Spleen (tissue), 11 donors: ENCODE results near the gene CHD9. TPM values are rescaled to one million over a fixed set of nuclear protein-coding genes. Genes with fewer than 3 reads are reported as not detected.
"Not testable (repeated sequence)": the region's sequence is repeated elsewhere in the genome, so short reads cannot be mapped to it uniquely, and the experiment has no call there.

Experiments used
- DNase-seq: peaks from one replicate; pipeline ENCODE4 v3.0.0-alpha.2; 2020
- H3K27ac ChIP-seq, 8 donors: fragments of 200-600 bp; sonication (generic) in 7 of 8; 1 replicate in 4 of 8; 2 replicates in 4 of 8; pipeline versions ENCODE4 v1.5.0 to v1.8.0; 2016 to 2021; ENCODE audit warnings: inconsistent platforms in 4 of 8, mild to moderate bottlenecking in 4 of 8, moderate library complexity in 1 of 8
- H3K27me3 ChIP-seq, 7 donors: fragments of 200-600 bp; sonication (generic) in 6 of 7; replicated peaks in 1 of 7; 1 replicate in 4 of 7; 2 replicates in 3 of 7; pipeline versions ENCODE4 v1.5.0 to v1.8.0; 2016 to 2021; ENCODE audit warnings: inconsistent platforms in 3 of 7, mild to moderate bottlenecking in 1 of 7
- H3K36me3 ChIP-seq, 6 donors: fragments of 200-600 bp; sonication (generic) in 5 of 6; 1 replicate in 4 of 6; 2 replicates in 2 of 6; pipeline versions ENCODE4 v1.5.0 to v1.8.0; 2016 to 2021; ENCODE audit warnings: inconsistent platforms in 2 of 6
- H3K4me1 ChIP-seq, 6 donors: fragments of 200-600 bp; sonication (generic) in 5 of 6; 1 replicate in 3 of 6; 2 replicates in 3 of 6; pipeline versions ENCODE4 v1.5.0 to v1.8.0; 2016 to 2021; ENCODE audit warnings: inconsistent platforms in 3 of 6
- H3K4me3 ChIP-seq, 8 donors: fragments of 200-600 bp; sonication (generic) in 7 of 8; 1 replicate in 4 of 8; 2 replicates in 4 of 8; pipeline versions ENCODE4 v1.5.0 to v1.8.0; 2016 to 2021; ENCODE audit warnings: inconsistent platforms in 4 of 8, mild to moderate bottlenecking in 4 of 8, moderate library complexity in 2 of 8
- H3K9me3 ChIP-seq, 8 donors: fragments of 200-600 bp; sonication (generic) in 7 of 8; 1 replicate in 4 of 8; 2 replicates in 4 of 8; pipeline versions ENCODE4 v1.5.0 to v1.8.0; 2016 to 2021; ENCODE audit warnings: inconsistent platforms in 4 of 8
- POLR2A ChIP-seq, 3 donors: fragments of 450-650 bp; IDR thresholded peaks; one replicate each; pipeline ENCODE4 v1.5.1; 2017; ENCODE audit warnings: antibody characterized with exemption in 3 of 3, mild to moderate bottlenecking in 1 of 3
- POLR2AphosphoS5 ChIP-seq, 3 donors: sonication (generic); formaldehyde crosslinking; IDR thresholded peaks; one replicate each; pipeline ENCODE4 v1.5.1; 2017; ENCODE audit warnings: antibody characterized with exemption in 3 of 3
- WGBS, 5 donors: extraction: QIAGEN DNeasy Blood & Tissue Kit in 3 of 5; methylation state at CpG; one replicate each; pipeline versions ENCODE4 v1.1.5 to v1.1.7; 2013 to 2018; 5-methylcytosine and 5-hydroxymethylcytosine counted together
- intact Hi-C: fragments of 100-400 bp; cut with DNase I; formaldehyde crosslinking; loops from one replicate; pipeline ENCODE4 v1.15.0; 2023; ENCODE audit warnings: low total_unique reads
- polyA plus RNA-seq, 3 donors: library from polyadenylated mRNA; stranded (reverse); fragments of 200-250 nt; gene quantifications; one replicate each; pipeline ENCODE4 v1.2.1, GENCODE V29; 2013
- total RNA-seq, 7 donors: library from RNA; depleted of rRNA in 3 of 7; stranded (reverse); fragments of >200 nt in 3 of 7; fragmentation: NEBNext Ultra II Directional in 4 of 7; extraction: Animal tissue kit (Norgen Biotek cat#: 25700) in 4 of 7; gene quantifications; one replicate each; pipeline versions ENCODE4 v1.1.0 to v1.2.1, GENCODE V29; 2016 to 2021
- TF ChIP-seq, protein P1 (sequence below), 11 experiments: fragments of 200-600 bp in 7 of 11; fragments of 450-650 bp in 4 of 11; sonication (generic) in 4 of 11; IDR thresholded peaks in 8 of 11; conservative IDR thresholded peaks in 3 of 11; 1 replicate in 7 of 11; 2 replicates in 4 of 11; pipeline versions ENCODE4 v1.4.0 to v1.8.0; 2016 to 2021; ENCODE audit warnings: antibody characterized with exemption in 11 of 11, inconsistent platforms in 4 of 11, mild to moderate bottlenecking in 1 of 11
- donor health status: healthy with polysubstance abuse.
- donor health status: DM: no; HTN: no; CAD: no; lungs with moderate emphysema.
- donor health status: DM: no; HTN: no; CAD: no.
- donor health status: Bipolar disorder and iron deficiency.
- donor health status: healthy.
- donor health status: DM: no; HTN: no; CAD: no.
- donor health status: DM: yes; HTN: yes; CAD: no.

Gene CHD9
- total and polyA plus RNA-seq, 10 donors, result 16.7 to 93.3 (median 76.0) TPM

DNA sequence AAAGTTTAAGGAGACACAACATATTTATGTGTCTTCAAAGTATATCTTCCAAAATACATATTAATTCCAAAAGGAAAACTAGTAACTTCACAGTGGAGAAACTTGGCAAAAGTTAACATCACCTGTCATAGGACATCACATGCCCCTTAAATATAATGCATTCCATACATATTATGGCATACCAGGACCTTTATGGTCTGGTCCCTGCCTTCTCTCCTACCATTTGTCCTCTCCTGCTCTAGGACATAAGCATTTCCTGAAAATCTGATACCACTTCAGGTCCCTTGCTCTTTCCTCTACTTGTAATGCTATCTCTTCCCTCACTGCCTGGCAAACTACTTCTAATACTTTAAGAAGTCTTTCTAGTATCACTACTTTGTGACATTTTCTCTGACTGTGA, 211.4 kb downstream of the CHD9 start:
- no peaks in the 10 kb centered on the region for H3K9me3 ChIP-seq
- H3K4me3 ChIP-seq, result no peak overlapping the region
- peaks cover 0 to 100% (median 60%) of the 10 kb centered on the region in 6 donors for H3K36me3 ChIP-seq
- TF ChIP-seq POLR2AphosphoS5 (IDR thresholded peaks at IDR 0.05) (no peak), POLR2A (IDR thresholded peaks at IDR 0.05) (no peak)
- TF ChIP-seq, protein P1, sequence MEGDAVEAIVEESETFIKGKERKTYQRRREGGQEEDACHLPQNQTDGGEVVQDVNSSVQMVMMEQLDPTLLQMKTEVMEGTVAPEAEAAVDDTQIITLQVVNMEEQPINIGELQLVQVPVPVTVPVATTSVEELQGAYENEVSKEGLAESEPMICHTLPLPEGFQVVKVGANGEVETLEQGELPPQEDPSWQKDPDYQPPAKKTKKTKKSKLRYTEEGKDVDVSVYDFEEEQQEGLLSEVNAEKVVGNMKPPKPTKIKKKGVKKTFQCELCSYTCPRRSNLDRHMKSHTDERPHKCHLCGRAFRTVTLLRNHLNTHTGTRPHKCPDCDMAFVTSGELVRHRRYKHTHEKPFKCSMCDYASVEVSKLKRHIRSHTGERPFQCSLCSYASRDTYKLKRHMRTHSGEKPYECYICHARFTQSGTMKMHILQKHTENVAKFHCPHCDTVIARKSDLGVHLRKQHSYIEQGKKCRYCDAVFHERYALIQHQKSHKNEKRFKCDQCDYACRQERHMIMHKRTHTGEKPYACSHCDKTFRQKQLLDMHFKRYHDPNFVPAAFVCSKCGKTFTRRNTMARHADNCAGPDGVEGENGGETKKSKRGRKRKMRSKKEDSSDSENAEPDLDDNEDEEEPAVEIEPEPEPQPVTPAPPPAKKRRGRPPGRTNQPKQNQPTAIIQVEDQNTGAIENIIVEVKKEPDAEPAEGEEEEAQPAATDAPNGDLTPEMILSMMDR (IDR thresholded peaks at IDR 0.05 in 8 of 11, conservative IDR thresholded peaks at IDR 0.05 in 3 of 11), result no peak
- no peak for DNase-seq
- no peaks in the 10 kb centered on the region for H3K4me1 ChIP-seq
- H3K27ac ChIP-seq, result no peak overlapping the region
- intact Hi-C loops, result no loop called here
- H3K27me3 ChIP-seq, result no peaks in the 10 kb centered on the region

DNA sequence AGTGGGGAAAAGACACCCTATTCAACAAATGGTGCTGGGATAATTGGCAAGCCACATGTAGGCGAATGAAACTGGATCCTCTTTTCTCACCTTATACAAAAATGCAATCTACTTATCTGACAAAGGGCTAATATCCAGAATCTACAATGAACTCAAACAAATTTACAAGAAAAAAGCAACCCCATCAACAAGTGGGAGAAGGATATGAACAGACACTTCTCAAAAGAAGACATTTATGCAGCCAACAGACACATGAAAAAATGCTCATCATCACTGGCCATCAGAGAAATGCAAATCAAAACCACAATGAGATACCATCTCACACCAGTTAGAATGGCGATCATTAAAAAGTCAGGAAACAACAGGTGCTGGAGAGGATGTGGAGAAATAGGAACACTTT, 223.7 kb downstream of the CHD9 start:
- DNase-seq, intact Hi-C loops, H3K27me3 ChIP-seq, H3K4me3 ChIP-seq, H3K27ac ChIP-seq, H3K9me3 ChIP-seq: not testable (repeated sequence)
- peaks cover 0 to 10% (median 0%) of the 10 kb centered on the region in 6 donors for H3K4me1 ChIP-seq
- H3K36me3 ChIP-seq, result peaks cover 0 to 96% (median 55%) of the 10 kb centered on the region in 6 donors
- WGBS, 5 donors, result 95 to 100% (median 97%) methylated on average over 1 of the region's 2 CpGs

DNA sequence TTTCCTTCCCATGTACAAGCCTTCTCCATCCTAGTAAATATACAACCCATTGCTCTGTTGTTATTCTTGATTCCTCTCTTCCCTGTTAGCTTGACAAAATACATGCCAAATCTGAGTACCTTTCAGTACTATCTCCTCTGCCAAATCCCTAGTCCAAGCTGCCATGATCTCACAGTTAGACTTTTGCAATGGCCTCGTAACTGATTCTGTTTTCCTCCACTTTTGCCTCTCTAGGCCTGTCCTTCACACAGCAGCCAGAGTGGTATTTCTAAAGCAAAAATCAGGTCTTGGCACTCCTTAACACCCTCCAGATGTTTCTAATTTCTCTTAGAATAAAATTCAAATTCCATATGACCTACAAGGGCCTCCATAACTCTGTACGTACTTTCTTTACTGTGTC, 226.5 kb downstream of the CHD9 start:
- Histone ChIP-seq H3K9me3 (no peaks in the 10 kb centered on the region), H3K4me3 (no peak overlapping the region), H3K4me1 (peaks cover 0 to 12% (median 0%) of the 10 kb centered on the region in 6 donors), H3K36me3 (peaks cover 0 to 89% (median 44%) of the 10 kb centered on the region in 6 donors), H3K27me3 (no peaks in the 10 kb centered on the region), H3K27ac (no peak overlapping the region)
- no peak for DNase-seq
- 87 to 96% (median 90%) methylated on average over 2 of the region's 2 CpGs for WGBS, 5 donors
- TF ChIP-seq POLR2A (IDR thresholded peaks at IDR 0.05), result no peak
- no peak for TF ChIP-seq POLR2AphosphoS5 (IDR thresholded peaks at IDR 0.05)
- TF ChIP-seq, protein P1 (IDR thresholded peaks at IDR 0.05 in 8 of 11, conservative IDR thresholded peaks at IDR 0.05 in 3 of 11), result no peak
- intact Hi-C loops, result loop anchor here (10.0 kb wide), 1 partner anchor 226 kb away; the partner anchor contains the start of genes CHD9 and CHD9NB

DNA sequence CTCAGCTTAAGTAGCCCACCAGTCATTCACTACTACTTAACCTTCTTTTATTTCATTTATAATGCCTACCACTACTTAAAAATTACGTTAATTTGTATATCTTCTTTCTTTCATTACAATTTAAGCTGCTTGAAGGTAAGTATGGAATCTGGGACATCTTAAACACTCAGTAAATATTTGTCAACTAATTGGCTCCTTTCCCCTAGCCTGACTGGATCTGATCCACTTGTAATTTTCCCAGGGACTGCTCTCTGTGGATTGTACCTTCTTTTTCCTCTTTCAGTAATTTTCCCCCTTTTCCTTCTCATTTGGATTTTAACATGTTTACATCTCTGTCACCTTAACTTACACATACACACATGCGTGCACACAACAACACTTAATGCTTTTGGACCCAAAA, 227.1 kb downstream of the CHD9 start:
- Histone ChIP-seq H3K9me3 (no peaks in the 10 kb centered on the region), H3K4me3 (no peak overlapping the region), H3K4me1 (peaks cover 0 to 12% (median 0%) of the 10 kb centered on the region in 6 donors), H3K27ac (no peak overlapping the region), H3K36me3 (peaks cover 0 to 89% (median 44%) of the 10 kb centered on the region in 6 donors), H3K27me3 (no peaks in the 10 kb centered on the region)
- intact Hi-C loops, result loop anchor here (10.0 kb wide), 1 partner anchor 227 kb away; the partner anchor contains the start of genes CHD9 and CHD9NB
- 90 to 97% (median 93%) methylated on average over 2 of the region's 2 CpGs for WGBS, 5 donors
- TF ChIP-seq POLR2AphosphoS5 (IDR thresholded peaks at IDR 0.05) (no peak), POLR2A (IDR thresholded peaks at IDR 0.05) (no peak)
- TF ChIP-seq, protein P1 (IDR thresholded peaks at IDR 0.05 in 8 of 11, conservative IDR thresholded peaks at IDR 0.05 in 3 of 11), result no peak
- DNase-seq, result no peak
